Amniotic stem cell (primary cell): ENCODE results near the gene SLC11A2.

ENCODE experiments used
- DNase-seq: peaks from one replicate; lab custom pipeline; 2025; lab: John Stamatoyannopoulos, UW

The SLC11A2 gene

GRCh38 chr12:51025836-51026638, at the start of gene SLC11A2:
SLC11A2 (minus strand) TSS chr12:51026384; CDS start chr12:51010728, 15,656 bp downstream.
- peak; percentile 84 for DNase-seq

DNA sequence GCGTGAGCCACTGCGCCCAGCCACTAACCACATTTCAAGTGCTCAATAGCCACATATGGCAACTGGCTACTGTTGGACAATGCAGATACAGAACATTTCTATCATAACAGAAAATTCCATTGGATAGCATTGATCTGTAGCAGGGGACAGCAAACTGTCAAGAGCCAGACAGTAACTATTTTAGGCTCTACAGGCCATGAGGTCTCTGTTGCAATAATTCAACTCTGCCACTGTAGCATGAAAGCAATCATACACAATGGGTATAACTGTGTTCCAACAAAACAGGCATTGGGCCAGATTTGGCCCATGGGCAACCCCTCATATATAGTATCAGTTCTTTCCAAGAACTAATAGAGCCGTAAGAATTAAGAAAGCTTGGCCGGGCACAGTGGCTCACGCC, 49.2 kb upstream of the SLC11A2 start:
- no peak for DNase-seq

DNA sequence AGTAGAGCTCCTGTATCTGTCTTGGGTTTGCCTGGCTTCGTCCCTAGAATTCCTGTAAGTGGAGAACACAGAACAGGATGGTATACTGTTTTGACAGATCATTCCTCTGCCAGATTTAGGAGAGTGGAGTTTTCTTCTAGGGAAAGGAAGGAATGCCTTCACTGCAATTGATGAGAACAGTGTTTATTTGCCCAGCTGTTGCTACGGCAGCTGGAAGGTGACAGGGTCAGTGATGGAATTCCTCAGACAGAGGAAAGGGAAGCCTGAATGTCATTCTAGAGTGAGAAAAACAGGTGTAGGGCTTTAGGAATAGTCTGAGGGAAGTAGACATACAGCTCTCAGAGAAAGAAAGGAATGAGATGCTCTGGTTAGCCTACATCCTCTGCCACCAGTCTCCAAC, 45.5 kb upstream of the SLC11A2 start:
- no peak for DNase-seq

- DNase-seq = no peak
Measured at GRCh38 chr12:51070004-51070403, 43.8 kb upstream of the SLC11A2 start.

DNA sequence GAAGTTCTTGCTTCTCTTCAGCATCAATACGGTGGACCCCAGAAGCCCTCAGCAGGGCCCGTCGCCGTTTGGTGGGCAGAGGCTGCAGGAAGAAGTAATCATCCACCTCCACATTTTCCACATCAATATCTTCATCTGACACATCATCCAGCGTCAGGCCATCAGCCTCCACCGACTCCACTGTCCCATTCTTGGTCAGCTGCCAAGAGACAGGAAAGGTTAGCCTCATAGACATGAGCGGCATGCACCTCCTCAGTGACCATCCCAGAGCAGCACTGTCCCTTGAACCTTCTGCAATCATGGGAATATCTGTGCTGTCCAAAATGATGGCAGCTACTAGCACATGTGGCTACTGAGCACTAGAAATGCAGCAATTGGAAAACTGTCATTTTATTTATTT, 41.6 kb upstream of the SLC11A2 start:
- no peak for DNase-seq

DNA sequence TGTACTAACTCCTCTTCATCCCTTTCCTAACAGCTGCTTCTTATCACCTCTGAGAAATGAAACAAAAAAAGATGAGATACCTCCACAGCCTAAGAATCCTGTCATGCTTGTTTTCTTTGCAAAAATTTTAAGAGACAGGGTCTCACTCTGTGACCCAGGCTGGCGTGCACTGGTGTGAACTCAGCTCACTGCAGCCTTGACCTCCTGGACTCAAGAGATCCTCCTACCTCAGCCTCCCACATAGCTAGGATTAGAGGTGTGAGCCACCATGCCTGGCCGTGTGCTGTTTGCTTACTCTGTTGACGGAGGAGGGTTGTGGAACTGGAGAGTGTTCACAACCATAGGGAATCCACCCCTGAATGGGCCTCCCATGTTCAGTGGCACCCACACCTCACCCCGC, 41.0 kb upstream of the SLC11A2 start:
- no peak for DNase-seq

- DNase-seq = no peak
Measured at GRCh38 chr12:51065530-51065929, 39.3 kb upstream of the SLC11A2 start.

DNA sequence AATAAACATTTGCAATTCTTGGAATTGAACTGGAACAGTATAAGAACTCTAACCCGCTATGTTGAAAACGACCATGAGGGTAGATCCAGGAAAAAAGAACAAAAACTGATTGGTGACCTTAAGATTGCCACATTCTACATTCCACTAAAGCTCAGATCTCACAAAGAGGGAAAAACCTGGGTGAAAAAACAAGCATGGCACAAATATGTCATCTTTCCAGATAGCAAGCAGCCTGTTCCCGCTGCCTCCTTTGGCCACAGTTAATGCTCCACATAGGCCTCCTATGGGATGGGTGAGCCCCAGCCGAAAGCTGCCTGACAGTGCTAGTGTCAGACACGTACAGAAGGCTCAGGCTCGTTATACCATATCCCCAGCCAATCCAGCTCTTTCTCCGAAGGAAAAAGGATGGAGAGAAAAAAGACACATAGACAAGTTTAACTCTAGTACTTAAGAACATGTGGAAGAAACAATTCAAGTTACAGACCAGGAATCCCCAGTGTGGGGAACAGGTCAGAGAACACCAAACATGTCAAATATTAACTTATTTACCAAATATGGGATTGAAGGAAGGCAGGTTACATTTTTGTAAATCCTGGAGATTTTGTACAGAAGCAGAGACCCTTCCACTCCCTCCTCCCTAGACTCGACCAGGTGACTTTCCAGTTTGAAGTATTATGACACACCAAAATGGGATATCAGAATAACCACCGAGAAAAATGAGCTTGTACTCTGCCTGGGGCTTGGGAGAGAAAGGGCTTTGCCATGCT, 36.6 kb upstream of the SLC11A2 start:
- no peak for DNase-seq

- no peak for DNase-seq
Measured at GRCh38 chr12:51059086-51059485, 32.9 kb upstream of the SLC11A2 start.

- DNase-seq = no peak
Measured at GRCh38 chr12:51056242-51056641, 30.1 kb upstream of the SLC11A2 start.

DNA sequence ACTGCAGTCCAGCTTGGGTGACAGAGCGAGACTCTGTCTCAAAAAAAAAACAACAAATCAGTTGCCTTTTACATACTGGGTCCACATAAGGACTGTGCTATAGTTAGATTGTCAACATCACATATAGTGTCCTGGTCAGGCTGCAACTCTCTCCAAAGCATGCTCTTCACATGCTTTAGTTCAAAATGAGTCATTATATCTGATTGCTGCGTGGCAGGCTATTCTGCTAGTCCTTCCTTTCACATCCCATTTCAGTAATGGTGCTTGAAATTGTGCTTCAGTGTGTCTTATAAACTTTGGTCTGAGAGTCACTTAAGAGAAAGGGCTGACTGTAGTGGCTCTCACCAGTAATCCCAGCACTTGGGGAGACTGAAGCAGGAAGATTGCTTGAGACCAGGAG, 28.9 kb upstream of the SLC11A2 start:
- no peak for DNase-seq

GRCh38 chr12:51051787-51052186, 25.6 kb upstream of the SLC11A2 start:
- DNase-seq = no peak

GRCh38 chr12:51049525-51049924, 23.3 kb upstream of the SLC11A2 start:
- no peak for DNase-seq

DNA sequence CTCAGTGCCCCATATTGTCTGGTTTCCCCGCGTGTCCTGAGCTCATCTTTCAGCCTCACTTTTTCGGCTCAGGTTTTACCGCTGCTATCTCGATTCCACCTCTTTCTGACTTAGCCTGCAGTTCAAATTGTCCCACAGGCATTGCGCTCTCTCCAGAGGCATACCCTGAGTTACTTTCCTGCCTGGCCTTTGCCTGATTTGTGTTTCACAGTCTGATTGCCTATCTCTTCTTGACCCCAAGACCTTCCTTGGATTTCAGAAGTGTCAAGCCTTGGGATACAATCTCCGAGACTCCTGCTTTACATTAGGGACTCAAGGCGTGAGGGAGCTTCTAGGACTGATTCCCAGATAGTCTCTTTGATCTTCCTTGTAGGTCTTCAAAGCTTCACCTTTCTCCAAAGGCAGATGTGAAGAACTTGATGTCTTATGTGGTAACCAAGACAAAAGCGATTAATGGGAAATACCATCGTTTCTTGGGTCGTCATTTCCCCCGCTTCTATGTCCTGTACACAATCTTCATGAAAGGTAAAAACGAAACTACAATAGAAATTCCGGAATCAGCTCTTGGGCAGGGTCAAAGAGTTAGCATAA, 22.6 kb upstream of the SLC11A2 start:
- no peak for DNase-seq

DNA sequence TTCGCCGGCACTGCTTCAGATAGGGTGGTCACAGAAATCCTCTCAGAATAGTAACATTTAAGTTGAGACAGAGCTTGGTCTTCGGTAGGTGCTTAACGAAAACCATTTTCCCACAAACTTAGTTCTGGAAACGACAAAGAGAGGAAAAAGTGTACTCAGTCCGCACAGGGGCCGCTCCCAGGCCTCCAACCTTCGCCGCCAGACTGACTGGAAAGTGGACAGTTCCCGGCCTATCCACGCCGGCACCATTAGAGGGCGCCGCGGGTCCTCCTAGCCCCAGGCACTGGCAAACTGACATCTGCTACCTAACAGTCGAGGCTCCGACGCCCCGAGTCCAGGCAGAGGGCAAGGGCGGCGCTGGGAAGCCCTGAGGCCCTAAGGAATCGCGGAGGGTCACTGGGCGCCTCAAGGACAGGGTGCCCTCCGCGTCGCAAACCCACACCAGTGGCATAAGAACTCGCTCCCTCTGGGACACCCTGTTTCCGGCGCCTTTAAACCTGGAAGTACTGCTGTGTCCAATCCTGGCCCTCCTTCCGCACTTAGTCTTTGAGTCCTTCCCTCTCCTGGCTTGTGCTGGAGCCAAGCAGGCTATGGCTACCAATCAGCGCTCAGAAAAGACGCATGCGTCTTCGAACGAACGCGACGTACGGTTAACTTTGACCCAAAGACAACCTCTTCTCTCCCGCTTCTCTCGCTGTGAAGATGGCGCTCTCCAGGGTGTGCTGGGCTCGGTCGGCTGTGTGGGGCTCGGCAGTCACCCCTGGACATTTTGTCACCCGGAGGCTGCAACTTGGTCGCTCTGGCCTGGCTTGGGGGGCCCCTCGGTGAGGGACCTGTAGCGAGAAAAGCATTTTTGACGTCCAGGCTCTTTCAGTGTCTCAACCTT, 21.7 kb upstream of the SLC11A2 start, which contains the start of gene LETMD1:
TSS of gene LETMD1 (plus strand) at position 673 of the 886 bp plus-strand sequence. CDS start at position 703, 30 bp downstream.
- DNase-seq = peak; percentile 96

DNA sequence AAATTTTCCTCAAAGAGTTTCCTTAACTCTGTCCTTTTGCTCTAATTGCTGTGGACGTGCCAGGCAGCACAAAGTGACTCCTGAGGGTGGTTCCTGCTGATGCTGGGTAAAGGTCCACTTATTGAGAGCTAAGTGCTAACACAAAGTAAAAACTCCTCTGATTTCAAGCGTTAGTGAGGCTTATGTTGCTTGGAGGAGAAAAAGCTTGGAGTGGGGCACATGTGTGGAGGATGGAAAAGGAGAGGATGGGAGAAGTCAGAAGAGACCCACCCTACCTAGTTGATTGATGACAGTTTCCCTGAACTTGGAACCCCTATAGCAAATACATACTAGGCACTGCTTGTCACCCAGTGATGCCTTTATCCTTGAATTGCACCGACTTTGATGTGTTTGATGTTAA, 10.1 kb upstream of the SLC11A2 start:
- DNase-seq = no peak

DNA sequence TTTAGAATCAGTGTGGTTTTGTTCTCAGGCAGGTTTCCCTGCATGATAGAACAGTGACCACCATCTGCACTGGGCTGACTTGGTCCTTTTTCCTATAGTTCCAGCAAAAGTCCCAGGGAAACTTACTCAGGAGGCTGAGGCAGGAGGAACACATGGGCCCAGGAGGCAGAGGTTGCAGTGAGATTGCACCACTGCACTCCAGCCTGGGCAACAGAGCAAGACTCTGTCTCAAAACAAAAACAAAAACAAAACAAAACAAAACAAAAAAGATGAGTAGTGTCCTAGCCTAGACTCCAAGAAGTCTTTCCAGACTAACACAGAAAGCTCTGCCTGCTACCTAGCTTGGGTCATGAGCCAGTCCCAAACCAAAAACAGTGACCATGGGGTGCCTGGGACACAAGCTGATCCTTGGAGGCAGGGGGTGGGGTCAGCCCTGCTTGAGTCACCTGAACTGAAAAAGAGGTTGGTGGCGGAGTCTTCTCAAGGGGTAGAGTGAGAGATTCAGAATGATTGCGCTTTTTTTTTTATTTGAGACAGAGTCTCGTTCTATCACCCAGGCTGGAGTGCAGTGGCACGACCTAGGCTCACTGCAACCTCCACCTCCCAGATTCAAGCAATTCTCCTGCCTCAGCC, 7.4 kb upstream of the SLC11A2 start:
- DNase-seq = no peak

DNA sequence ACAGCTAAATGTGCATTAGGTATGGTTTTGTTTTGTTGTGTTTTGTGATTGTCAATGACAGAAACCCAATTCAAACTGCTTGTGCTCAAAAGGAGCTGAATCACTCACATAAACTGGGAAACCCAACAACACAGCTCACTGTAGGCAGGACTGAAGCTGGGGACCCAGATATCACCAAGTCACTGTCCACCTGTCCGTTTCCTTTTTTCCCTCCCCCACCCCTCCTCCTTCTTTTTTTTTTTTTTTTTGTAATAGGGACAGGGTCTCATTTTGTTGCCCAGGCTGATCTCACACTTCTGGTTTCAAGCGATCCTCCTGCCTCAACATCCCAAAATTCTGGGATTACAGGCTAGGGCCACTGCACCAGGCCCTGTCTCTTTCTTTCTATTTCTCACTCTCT, 6.9 kb upstream of the SLC11A2 start:
- DNase-seq = no peak

DNA sequence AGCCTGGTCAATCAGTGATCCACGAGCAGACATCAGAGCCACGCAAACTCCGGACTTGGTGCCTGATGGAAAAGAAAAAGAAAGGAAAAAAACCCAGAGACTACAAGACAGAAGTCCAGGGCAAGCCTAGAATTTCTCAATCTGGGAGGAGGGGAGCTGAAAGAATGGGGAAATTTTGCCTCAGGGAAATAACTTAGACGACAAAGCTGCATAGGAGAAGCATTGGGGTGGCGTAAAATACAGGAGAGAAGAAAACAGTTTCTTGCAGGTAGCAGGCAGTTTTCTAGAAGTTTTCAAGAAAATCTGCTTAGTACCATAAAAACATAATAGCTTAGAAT, 2.6 kb upstream of the SLC11A2 start:
- DNase-seq = no peak

GRCh38 chr12:51028126-51028812, 2.1 kb upstream of the SLC11A2 start:
- no peak for DNase-seq

DNA sequence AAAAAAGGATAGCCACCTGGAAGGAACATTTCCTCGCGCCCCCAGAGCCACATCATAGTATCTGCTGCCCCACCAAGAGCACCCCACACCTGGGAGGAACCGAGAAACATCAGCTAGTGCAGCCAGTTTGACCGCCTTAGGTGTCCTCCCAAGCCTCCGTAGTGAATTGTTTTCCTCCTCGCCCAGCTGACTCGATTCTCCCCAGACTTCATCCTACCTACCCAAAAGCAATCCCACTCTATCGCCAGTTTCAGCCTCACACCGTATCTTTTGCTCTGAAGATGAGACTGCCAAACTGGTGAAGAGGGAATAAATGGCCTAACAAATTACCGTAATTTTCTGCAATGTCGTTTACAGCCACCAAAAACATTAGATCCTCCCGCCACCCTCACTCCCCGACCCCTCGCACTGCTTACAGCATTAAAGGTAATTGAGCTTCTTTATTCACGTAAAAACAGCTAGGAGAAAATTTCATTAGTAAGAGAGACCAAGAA, 1.2 kb upstream of the SLC11A2 start:
- DNase-seq = no peak
